NCI-H2081 (cell line): ENCODE results near the gene MTR.
"Not testable (repeated sequence)": the region's sequence is repeated elsewhere in the genome, so short reads cannot be mapped to it uniquely, and the experiment has no call there.

Experiments used
- DNase-seq, 2 experiments: peaks; one replicate each; lab custom pipeline; 2025; lab: John Stamatoyannopoulos, UW

Gene MTR

GRCh38 chr1:236830560-236830959 is 35.5 kb downstream of the MTR start:
- DNase-seq, result no peak

GRCh38 chr1:236833575-236833974 is 38.5 kb downstream of the MTR start:
- DNase-seq, result no peak

- no peak for DNase-seq
Observed at GRCh38 chr1:236834876-236835275, 39.8 kb downstream of the MTR start.

GRCh38 chr1:236835491-236835890 is 40.4 kb downstream of the MTR start:
- no peak for DNase-seq

- DNase-seq, result no peak
Observed at GRCh38 chr1:236836157-236836556, 41.1 kb downstream of the MTR start.

- no peak for DNase-seq
Observed at GRCh38 chr1:236837115-236837514, 42.0 kb downstream of the MTR start.

GRCh38 chr1:236837897-236838296 is 42.8 kb downstream of the MTR start:
- DNase-seq, result no peak

- DNase-seq, result no peak
Observed at GRCh38 chr1:236841341-236841740, 46.2 kb downstream of the MTR start.

GRCh38 chr1:236844499-236845271 is 49.6 kb downstream of the MTR start:
- DNase-seq, result no peak

- no peak for DNase-seq
Observed at GRCh38 chr1:236845830-236846229, 50.7 kb downstream of the MTR start.

- no peak for DNase-seq
Observed at GRCh38 chr1:236848274-236848923, 53.3 kb downstream of the MTR start.

- DNase-seq, result no peak
Observed at GRCh38 chr1:236850077-236850979, 55.2 kb downstream of the MTR start.

- no peak for DNase-seq
Observed at GRCh38 chr1:236851871-236852270, 56.8 kb downstream of the MTR start.

- DNase-seq, result no peak
Observed at GRCh38 chr1:236853921-236854604, 59.0 kb downstream of the MTR start.

- no peak for DNase-seq
Observed at GRCh38 chr1:236854605-236854983, 59.5 kb downstream of the MTR start.

GRCh38 chr1:236856649-236857048 is 61.6 kb downstream of the MTR start:
- not testable (repeated sequence) for DNase-seq

GRCh38 chr1:236858165-236858564 is 63.1 kb downstream of the MTR start:
- no peak for DNase-seq

GRCh38 chr1:236860101-236860500 is 65.0 kb downstream of the MTR start:
- DNase-seq, result no peak

GRCh38 chr1:236860674-236861073 is 65.6 kb downstream of the MTR start:
- no peak for DNase-seq

GRCh38 chr1:236861560-236862218 is 66.6 kb downstream of the MTR start:
- no peak for DNase-seq

GRCh38 chr1:236862219-236862591 is 67.1 kb downstream of the MTR start:
- DNase-seq, result no peak
